Measurements from ENCODE around the gene REM2. TPM values are rescaled to one million over a fixed set of nuclear protein-coding genes. Genes with fewer than 3 reads are reported as not detected.

Gene REM2
- total RNA-seq, 2 experiments from 2014 or later = 0.20 to 0.27 TPM

DNA sequence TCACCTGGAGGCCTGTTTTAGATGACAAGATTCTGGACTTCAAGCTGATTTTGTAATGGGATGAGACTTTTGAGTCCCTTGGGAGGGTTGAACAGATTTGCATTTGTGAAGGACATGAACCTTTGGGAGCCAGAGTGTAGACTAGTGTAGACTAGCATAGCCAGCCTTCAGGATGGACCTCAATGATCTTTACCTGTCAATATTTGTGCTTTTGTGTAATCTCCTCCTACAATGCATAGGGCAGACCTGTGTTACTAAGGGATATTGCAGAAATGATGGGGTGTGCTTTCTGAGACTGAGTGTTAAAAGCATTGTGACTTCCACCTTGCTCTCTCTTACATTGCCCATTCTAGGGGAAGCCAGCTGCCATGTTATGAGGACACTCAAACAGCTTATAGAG, 21.4 kb upstream of the REM2 start:
- H3K27me3 Mint-ChIP-seq = peaks cover 17% of the 10 kb centered on the region
- H3K27ac Mint-ChIP-seq = no peak overlapping the region
- H3K4me3 Mint-ChIP-seq = no peak overlapping the region
- H3K9me3 Mint-ChIP-seq = no peaks in the 10 kb centered on the region
- no peaks in the 10 kb centered on the region for H3K36me3 Mint-ChIP-seq (ENCODE audit: low read depth)
- H3K4me1 Mint-ChIP-seq (ENCODE audit: low read depth) = peaks cover 10% of the 10 kb centered on the region
- intact Hi-C loops (cut with micrococcal nuclease) = no loop called here
- no peak for ATAC-seq
- TF ChIP-seq, protein P1, sequence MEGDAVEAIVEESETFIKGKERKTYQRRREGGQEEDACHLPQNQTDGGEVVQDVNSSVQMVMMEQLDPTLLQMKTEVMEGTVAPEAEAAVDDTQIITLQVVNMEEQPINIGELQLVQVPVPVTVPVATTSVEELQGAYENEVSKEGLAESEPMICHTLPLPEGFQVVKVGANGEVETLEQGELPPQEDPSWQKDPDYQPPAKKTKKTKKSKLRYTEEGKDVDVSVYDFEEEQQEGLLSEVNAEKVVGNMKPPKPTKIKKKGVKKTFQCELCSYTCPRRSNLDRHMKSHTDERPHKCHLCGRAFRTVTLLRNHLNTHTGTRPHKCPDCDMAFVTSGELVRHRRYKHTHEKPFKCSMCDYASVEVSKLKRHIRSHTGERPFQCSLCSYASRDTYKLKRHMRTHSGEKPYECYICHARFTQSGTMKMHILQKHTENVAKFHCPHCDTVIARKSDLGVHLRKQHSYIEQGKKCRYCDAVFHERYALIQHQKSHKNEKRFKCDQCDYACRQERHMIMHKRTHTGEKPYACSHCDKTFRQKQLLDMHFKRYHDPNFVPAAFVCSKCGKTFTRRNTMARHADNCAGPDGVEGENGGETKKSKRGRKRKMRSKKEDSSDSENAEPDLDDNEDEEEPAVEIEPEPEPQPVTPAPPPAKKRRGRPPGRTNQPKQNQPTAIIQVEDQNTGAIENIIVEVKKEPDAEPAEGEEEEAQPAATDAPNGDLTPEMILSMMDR (IDR thresholded peaks at IDR 0.05) = no peak
- no peak for DNase-seq
- ChIA-PET CTCF (interaction anchor here (1.2 to 20.8 kb wide), 7 partner anchors 8 to 305 kb away, joined by 4 to 469 read pairs (median 9); partner anchors contain the start of genes LRP10, MMP14 and MRPL52), POLR2A (interaction anchor here (1.5 kb wide), 1 partner anchor 35 kb away, joined by 3 read pairs; no protein-coding TSS in a partner anchor)

DNA sequence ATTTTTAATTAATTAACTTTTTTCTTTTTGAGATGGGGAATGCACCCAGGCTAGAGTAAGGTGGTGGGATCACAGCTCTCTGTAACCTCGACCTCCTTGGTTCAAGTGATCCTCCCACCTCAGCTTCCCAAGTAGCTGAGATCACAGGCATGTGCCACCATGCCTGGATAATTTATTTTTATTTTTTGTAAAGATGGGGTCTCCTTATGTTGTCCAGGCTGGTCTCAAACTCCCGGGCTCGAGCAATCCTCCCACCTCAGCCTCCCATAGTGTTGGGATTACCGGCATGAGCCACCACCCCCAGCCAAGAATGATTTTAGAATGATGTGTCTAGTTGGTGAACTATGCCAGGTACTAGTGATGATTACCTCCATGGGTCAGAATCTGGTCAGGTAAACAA, 18.0 kb upstream of the REM2 start:
- Mint-ChIP-seq H3K4me1 (ENCODE audit: low read depth) (peaks cover 2% of the 10 kb centered on the region), H3K36me3 (ENCODE audit: low read depth) (no peaks in the 10 kb centered on the region), H3K27me3 (peaks cover 10% of the 10 kb centered on the region), H3K27ac (no peak overlapping the region), H3K9me3 (no peaks in the 10 kb centered on the region), H3K4me3 (no peak overlapping the region)
- no peak for DNase-seq
- intact Hi-C loops (cut with micrococcal nuclease) = no loop called here
- ATAC-seq = no peak
- TF ChIP-seq, protein P1 (IDR thresholded peaks at IDR 0.05) = no peak
- ChIA-PET POLR2A (interaction anchor here (0.7 kb wide), 1 partner anchor 43 kb away, joined by 3 read pairs; no protein-coding TSS in a partner anchor), CTCF (interaction anchor here (0.7 to 20.8 kb wide), 7 partner anchors 7 to 37 kb away, joined by 3 to 469 read pairs (median 4); partner anchors contain the start of genes LRP10, MMP14, MRPL52 and REM2)

DNA sequence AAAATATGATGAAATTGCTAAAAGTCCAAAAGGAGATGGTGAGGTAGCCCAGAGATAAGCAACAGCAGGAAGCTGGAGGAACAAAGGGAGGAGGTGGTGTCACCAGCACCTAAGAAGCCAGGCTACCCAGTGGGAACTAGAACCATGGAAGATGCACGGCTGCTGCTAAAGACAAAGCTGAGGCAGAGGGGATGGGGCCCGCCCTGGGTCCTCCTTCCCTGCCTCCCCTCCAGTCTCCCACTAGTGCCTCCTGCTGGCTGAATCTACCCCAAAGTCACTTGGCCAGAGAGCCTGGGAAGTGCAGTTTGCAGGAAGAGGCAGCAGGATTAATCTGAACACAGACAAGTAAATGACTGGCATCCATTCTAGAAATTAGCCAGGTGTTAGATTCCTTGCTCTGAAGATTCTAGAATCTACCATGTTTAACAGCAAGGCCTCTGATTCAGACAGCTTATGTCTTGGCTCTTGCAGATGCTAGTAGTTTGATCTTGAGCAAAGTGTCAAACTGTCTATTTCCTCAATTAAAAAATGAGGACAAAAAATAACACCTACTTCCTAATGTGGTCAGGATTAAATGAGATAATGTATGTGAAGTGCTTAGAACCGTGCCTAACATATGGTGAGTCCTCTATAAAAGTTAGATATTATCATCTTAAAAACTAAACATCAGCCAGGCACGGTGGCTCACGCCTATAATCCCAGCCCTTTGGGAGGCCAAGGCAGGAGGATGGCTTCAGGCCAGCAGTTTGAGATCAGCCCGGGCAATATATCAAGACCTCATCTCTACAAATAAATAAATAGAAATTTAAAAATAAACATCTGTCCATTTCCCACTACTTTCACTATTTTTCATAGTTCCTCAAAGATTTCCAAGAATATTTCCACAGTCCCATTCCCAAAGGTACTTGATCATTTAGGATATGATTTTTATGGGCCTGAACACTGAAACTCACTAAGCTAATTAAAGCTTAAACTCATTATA, 17.3 kb upstream of the REM2 start:
- DNase-seq = peak; percentile 33
- POLR2A ChIA-PET = interaction anchor here (0.6 to 1.1 kb wide), 2 partner anchors 100 to 313 kb away, joined by 3 read pairs; no protein-coding TSS in a partner anchor
- Mint-ChIP-seq H3K4me3 (no peak overlapping the region), H3K27me3 (peaks cover 10% of the 10 kb centered on the region), H3K27ac (no peak overlapping the region), H3K36me3 (ENCODE audit: low read depth) (no peaks in the 10 kb centered on the region), H3K4me1 (ENCODE audit: low read depth) (peaks cover 6% of the 10 kb centered on the region), H3K9me3 (no peaks in the 10 kb centered on the region)
- CTCF ChIA-PET = interaction anchor here (0.7 to 20.8 kb wide), 8 partner anchors 6 to 37 kb away, joined by 3 to 469 read pairs (median 4); partner anchors contain the start of genes LRP10, MMP14, MRPL52 and REM2
- no peak for ATAC-seq
- intact Hi-C loops (cut with micrococcal nuclease) = no loop called here
- TF ChIP-seq, protein P1 (IDR thresholded peaks at IDR 0.05) = peak; percentile 28

DNA sequence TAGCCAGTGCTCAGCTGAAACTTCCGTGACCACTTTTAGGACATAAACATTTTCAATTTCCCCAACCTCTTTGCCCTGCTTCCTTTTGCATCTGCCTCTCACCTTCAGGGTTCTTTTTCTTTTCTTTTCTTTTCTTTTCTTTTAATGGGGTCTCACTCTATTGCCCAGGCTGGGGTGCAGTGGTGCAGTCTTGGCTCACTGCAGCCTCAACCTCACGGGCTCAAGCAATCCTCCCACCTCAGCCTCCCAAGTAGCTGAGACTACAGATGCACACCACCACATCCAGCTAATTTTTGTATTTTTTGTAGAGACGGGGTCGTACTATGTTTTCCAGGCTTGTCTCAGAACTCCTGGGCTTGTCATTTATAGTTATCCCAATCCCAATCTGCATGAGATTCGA, 16.1 kb upstream of the REM2 start:
- H3K27ac Mint-ChIP-seq = no peak overlapping the region
- no peaks in the 10 kb centered on the region for H3K9me3 Mint-ChIP-seq
- no peak for ATAC-seq
- ChIA-PET POLR2A (interaction anchor here (0.6 to 1.1 kb wide), 2 partner anchors 101 to 314 kb away, joined by 3 read pairs; no protein-coding TSS in a partner anchor), CTCF (interaction anchor here (1.4 to 20.8 kb wide), 2 partner anchors 8 to 38 kb away, joined by 3 to 469 read pairs; partner anchors contain the start of genes MMP14 and MRPL52)
- intact Hi-C loops (cut with micrococcal nuclease) = no loop called here
- TF ChIP-seq, protein P1 (IDR thresholded peaks at IDR 0.05) = no peak
- H3K27me3 Mint-ChIP-seq = peaks cover 4% of the 10 kb centered on the region
- DNase-seq = no peak
- no peaks in the 10 kb centered on the region for H3K36me3 Mint-ChIP-seq (ENCODE audit: low read depth)
- H3K4me1 Mint-ChIP-seq (ENCODE audit: low read depth) = peaks cover 12% of the 10 kb centered on the region
- no peak overlapping the region for H3K4me3 Mint-ChIP-seq

All from activated CD8-positive, alpha-beta T cell treated with anti-CD3 and anti-CD28 coated beads for 36 hours (primary cell).